Measurements from ENCODE around the gene PRKCA.

GRCh38 chr17:66518677-66519076, 216.3 kb downstream of the PRKCA start:
- TF ChIP-seq CTCF (IDR thresholded peaks at IDR 0.05): no peak
- TF ChIP-seq ZFX (IDR thresholded peaks at IDR 0.05; ENCODE audit: borderline replicate concordance): no peak
